Type B pancreatic cell (in vitro differentiated cells): Measurements from ENCODE around the gene TADA2A. TPM values are rescaled to one million over a fixed set of nuclear protein-coding genes. Genes with fewer than 3 reads are reported as not detected.
"Not testable (repeated sequence)": the region's sequence is repeated elsewhere in the genome, so short reads cannot be mapped to it uniquely, and the experiment has no call there.

Source experiments
- DNase-seq: peaks from one replicate; pipeline ENCODE4 v3.0.0; 2021; ENCODE audit warnings: mixed read lengths; ENCODE audit not compliant: unreplicated experiment; ENCODE audit errors: extremely low spot score
- H3K27ac Mint-ChIP-seq: 2 replicates; pipeline ENCODE4 v1.8.0; 2021; ENCODE audit warnings: mild to moderate bottlenecking, mixed read lengths
- H3K27me3 Mint-ChIP-seq: 2 replicates; pipeline ENCODE4 v1.8.0; 2021; ENCODE audit warnings: mixed read lengths
- H3K36me3 Mint-ChIP-seq: 2 replicates; pipeline ENCODE4 v1.8.0; 2021; ENCODE audit warnings: mixed read lengths
- H3K4me1 Mint-ChIP-seq: one replicate; pipeline ENCODE4 v1.8.0; 2021; ENCODE audit warnings: mixed read lengths; ENCODE audit not compliant: unreplicated experiment
- H3K4me3 Mint-ChIP-seq: 2 replicates; pipeline ENCODE4 v1.8.0; 2021; ENCODE audit warnings: mild to moderate bottlenecking, mixed read lengths
- H3K9me3 Mint-ChIP-seq: 2 replicates; pipeline ENCODE4 v1.8.0; 2021; ENCODE audit warnings: mixed read lengths
- total RNA-seq: library from RNA; stranded (reverse); gene quantifications from 2 replicates; pipeline ENCODE4 v1.2.1, GENCODE V29; 2021; ENCODE audit warnings: low replicate concordance
- TF ChIP-seq, protein P1 (sequence below): fragments of 200-600 bp; sonication (generic); conservative IDR thresholded peaks from 2 replicates; pipeline ENCODE4 v1.5.0; 2021; ENCODE audit warnings: antibody characterized with exemption, mild to moderate bottlenecking

TADA2A gene
- total RNA-seq, 1 donor from 2014 or later: 28.5 TPM

GRCh38 chr17:37399265-37399803 lies 7.4 kb upstream of the TADA2A start:
- H3K4me3 Mint-ChIP-seq: no peak overlapping the region
- no peak for DNase-seq
- H3K36me3 Mint-ChIP-seq: peaks cover 3% of the 10 kb centered on the region
- no peak overlapping the region for H3K27ac Mint-ChIP-seq
- H3K4me1 Mint-ChIP-seq: peaks cover 6% of the 10 kb centered on the region
- H3K9me3 Mint-ChIP-seq: no peaks in the 10 kb centered on the region
- TF ChIP-seq, protein P1, sequence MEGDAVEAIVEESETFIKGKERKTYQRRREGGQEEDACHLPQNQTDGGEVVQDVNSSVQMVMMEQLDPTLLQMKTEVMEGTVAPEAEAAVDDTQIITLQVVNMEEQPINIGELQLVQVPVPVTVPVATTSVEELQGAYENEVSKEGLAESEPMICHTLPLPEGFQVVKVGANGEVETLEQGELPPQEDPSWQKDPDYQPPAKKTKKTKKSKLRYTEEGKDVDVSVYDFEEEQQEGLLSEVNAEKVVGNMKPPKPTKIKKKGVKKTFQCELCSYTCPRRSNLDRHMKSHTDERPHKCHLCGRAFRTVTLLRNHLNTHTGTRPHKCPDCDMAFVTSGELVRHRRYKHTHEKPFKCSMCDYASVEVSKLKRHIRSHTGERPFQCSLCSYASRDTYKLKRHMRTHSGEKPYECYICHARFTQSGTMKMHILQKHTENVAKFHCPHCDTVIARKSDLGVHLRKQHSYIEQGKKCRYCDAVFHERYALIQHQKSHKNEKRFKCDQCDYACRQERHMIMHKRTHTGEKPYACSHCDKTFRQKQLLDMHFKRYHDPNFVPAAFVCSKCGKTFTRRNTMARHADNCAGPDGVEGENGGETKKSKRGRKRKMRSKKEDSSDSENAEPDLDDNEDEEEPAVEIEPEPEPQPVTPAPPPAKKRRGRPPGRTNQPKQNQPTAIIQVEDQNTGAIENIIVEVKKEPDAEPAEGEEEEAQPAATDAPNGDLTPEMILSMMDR: no peak
- H3K27me3 Mint-ChIP-seq: no peaks in the 10 kb centered on the region

- Mint-ChIP-seq H3K36me3 (peaks cover 9% of the 10 kb centered on the region), H3K4me1 (peaks cover 14% of the 10 kb centered on the region), H3K27me3 (no peaks in the 10 kb centered on the region), H3K9me3 (no peaks in the 10 kb centered on the region), H3K27ac (no peak overlapping the region), H3K4me3 (no peak overlapping the region)
- no peak for DNase-seq
- TF ChIP-seq, protein P1: no peak
Observed at GRCh38 chr17:37400505-37400904, 6.2 kb upstream of the TADA2A start.

DNA sequence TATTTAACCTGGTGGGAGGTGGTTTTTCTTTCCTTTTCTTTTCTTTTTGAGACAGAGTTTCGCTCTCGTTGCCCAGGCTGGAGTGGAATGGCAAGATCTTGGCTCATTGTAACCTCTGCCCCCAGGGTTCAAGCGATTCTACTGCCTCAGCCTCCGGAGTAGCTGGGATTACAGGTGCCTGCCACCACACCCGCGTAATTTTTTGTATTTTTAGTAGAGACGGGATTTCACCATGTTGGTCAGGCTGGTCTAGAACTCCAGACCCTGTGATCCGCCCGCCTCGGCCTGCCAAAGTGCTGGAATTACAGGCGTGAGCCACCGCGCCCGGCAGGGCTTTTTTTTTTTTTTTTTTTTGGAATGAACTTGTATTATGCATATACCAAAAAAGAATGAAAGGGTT lies 1.2 kb upstream of the TADA2A start:
- Mint-ChIP-seq H3K4me3 (peak overlapping the region; percentile 99), H3K4me1 (peaks cover 28% of the 10 kb centered on the region), H3K27ac (peak overlapping the region; percentile 96)
- not testable (repeated sequence) for DNase-seq, H3K27me3 Mint-ChIP-seq, H3K36me3 Mint-ChIP-seq, H3K9me3 Mint-ChIP-seq

- peaks cover 12% of the 10 kb centered on the region for H3K36me3 Mint-ChIP-seq
- H3K4me1 Mint-ChIP-seq: peaks cover 28% of the 10 kb centered on the region
- H3K9me3 Mint-ChIP-seq: no peaks in the 10 kb centered on the region
- peak overlapping the region; percentile 96 for H3K27ac Mint-ChIP-seq
- TF ChIP-seq, protein P1: no peak
- peak overlapping the region; percentile 99 for H3K4me3 Mint-ChIP-seq
- H3K27me3 Mint-ChIP-seq: no peaks in the 10 kb centered on the region
- DNase-seq: no peak
Observed at GRCh38 chr17:37405955-37406634, 591 bp upstream of the TADA2A start.

DNA sequence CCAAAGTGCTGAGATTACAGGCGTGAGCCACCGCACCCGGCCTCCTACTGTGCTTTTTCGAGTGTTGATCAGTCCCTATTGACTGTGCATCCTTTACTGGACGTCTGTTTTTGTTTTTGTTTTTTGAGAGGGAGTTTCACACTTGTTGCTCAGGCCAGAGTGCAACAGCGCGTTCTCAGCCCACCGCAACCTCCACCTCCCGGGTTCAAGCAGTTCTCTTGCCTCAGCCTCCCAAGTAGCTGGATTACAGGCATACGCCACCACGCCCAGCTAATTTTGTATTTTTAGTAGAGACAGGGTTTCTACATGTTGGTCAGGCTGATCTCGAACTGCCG lies 1.4 kb downstream of the TADA2A start:
- DNase-seq, H3K9me3 Mint-ChIP-seq, H3K27me3 Mint-ChIP-seq: not testable (repeated sequence)
- H3K36me3 Mint-ChIP-seq: peaks cover 12% of the 10 kb centered on the region
- H3K4me1 Mint-ChIP-seq: peaks cover 28% of the 10 kb centered on the region
- H3K4me3 Mint-ChIP-seq: peak overlapping the region; percentile 93
- H3K27ac Mint-ChIP-seq: peak overlapping the region; percentile 55

GRCh38 chr17:37410357-37410756 lies 3.7 kb downstream of the TADA2A start:
- TF ChIP-seq, protein P1: no peak
- peaks cover 19% of the 10 kb centered on the region for H3K36me3 Mint-ChIP-seq
- no peak overlapping the region for H3K4me3 Mint-ChIP-seq
- H3K27ac Mint-ChIP-seq: no peak overlapping the region
- peaks cover 15% of the 10 kb centered on the region for H3K4me1 Mint-ChIP-seq
- no peaks in the 10 kb centered on the region for H3K27me3 Mint-ChIP-seq
- no peaks in the 10 kb centered on the region for H3K9me3 Mint-ChIP-seq
- DNase-seq: no peak
